H1 (cell line): ENCODE measurements around the gene GEMIN7. TPM values are rescaled to one million over a fixed set of nuclear protein-coding genes. Genes with fewer than 3 reads are reported as not detected.

ENCODE experiments used
- CTCF ChIA-PET: fragments of 300-600 bp; sonication (Branson Sonifier 250); formaldehyde crosslinking; loops from one replicate; lab custom pipeline; 2021; ENCODE audit not compliant: partially characterized antibody; lab: Charles Lee
- POLR2A ChIA-PET: fragments of 300-600 bp; sonication (Branson Sonifier 250); formaldehyde crosslinking; loops from one replicate; lab custom pipeline; 2021; ENCODE audit warnings: inconsistent platforms; ENCODE audit not compliant: partially characterized antibody; lab: Charles Lee
- DNase-seq, 2 experiments: peaks; one replicate each; pipeline versions ENCODE4 v3.0.0 to v3.0.0-alpha.2; 2010 to 2022; ENCODE audit warnings: low spot score in 2 of 2, low read depth in 1 of 2, mixed read lengths in 1 of 2
- FAIRE-seq: peaks from 2 replicates; lab custom pipeline; 2011; peaks lifted over from hg19 to GRCh38; lab: Jason Lieb, UNC
- H2AFZ ChIP-seq: 2 replicates; pipeline ENCODE4 v1.8.1; 2012; ENCODE audit warnings: low read length, inconsistent platforms
- H2AK5ac ChIP-seq: 2 replicates; pipeline ENCODE4 v1.6.1; 2013; ENCODE audit warnings: low read depth, low read length
- H2BK120ac ChIP-seq: replicated peaks from 2 replicates; pipeline ENCODE3; 2013; ENCODE audit warnings: low read depth, low read length, inconsistent platforms
- H2BK12ac ChIP-seq: 2 replicates; pipeline ENCODE4 v1.6.1; 2013; ENCODE audit warnings: low read depth, low read length
- H2BK15ac ChIP-seq: 2 replicates; pipeline ENCODE4 v1.6.1; 2013; ENCODE audit warnings: low read length
- H2BK20ac ChIP-seq: 2 replicates; pipeline ENCODE4 v1.6.1; 2013; ENCODE audit warnings: low read length
- H2BK5ac ChIP-seq: 2 replicates; pipeline ENCODE4 v1.6.1; 2013; ENCODE audit warnings: low read depth, low read length
- H3K14ac ChIP-seq: 2 replicates; pipeline ENCODE4 v1.6.1; 2013; ENCODE audit warnings: inconsistent platforms; ENCODE audit not compliant: insufficient read length
- H3K18ac ChIP-seq: 2 replicates; pipeline ENCODE4 v1.6.1; 2013; ENCODE audit warnings: low read length; ENCODE audit errors: extremely low read depth
- H3K23ac ChIP-seq: 2 replicates; pipeline ENCODE4 v1.6.1; 2013; ENCODE audit warnings: inconsistent platforms; ENCODE audit not compliant: insufficient read length
- H3K23me2 ChIP-seq: 2 replicates; pipeline ENCODE4 v1.6.1; 2013; ENCODE audit warnings: low read depth, low read length
- H3K27ac ChIP-seq: 2 replicates; pipeline ENCODE4 v1.6.1; 2011; ENCODE audit warnings: low read depth, low read length, inconsistent platforms
- H3K27me3 ChIP-seq, 4 experiments: replicated peaks in 1 of 4; 1 replicate in 1 of 4; 2 replicates in 3 of 4; pipeline versions ENCODE4 v1.6.1 to v1.8.1; 2011 to 2013; ENCODE audit warnings: low read length in 3 of 4, mild to moderate bottlenecking in 3 of 4, inconsistent platforms in 2 of 4, mixed read lengths in 2 of 4, moderate library complexity in 1 of 4; ENCODE audit not compliant: control insufficient read depth in 3 of 4, insufficient read depth in 3 of 4; ENCODE audit errors: extremely low read depth in 1 of 4
- H3K36me3 ChIP-seq, 4 experiments: 2 replicates each; pipeline versions ENCODE4 v1.6.1 to v1.8.1; 2011 to 2013; ENCODE audit warnings: mild to moderate bottlenecking in 4 of 4, low read length in 3 of 4, moderate library complexity in 2 of 4, control low read depth in 1 of 4, inconsistent platforms in 1 of 4; ENCODE audit not compliant: insufficient read depth in 4 of 4, control insufficient read depth in 2 of 4
- H3K4ac ChIP-seq: replicated peaks from 2 replicates; pipeline ENCODE3; 2013; ENCODE audit warnings: low read length, low read depth, mixed read lengths, inconsistent platforms; ENCODE audit not compliant: insufficient read length
- H3K4me1 ChIP-seq, 4 experiments: replicated peaks in 1 of 4; 1 replicate in 1 of 4; 2 replicates in 3 of 4; pipeline versions ENCODE4 v1.6.1 to v1.8.1; 2011 to 2013; ENCODE audit warnings: low read length in 3 of 4, inconsistent platforms in 2 of 4, mixed read lengths in 1 of 4; ENCODE audit not compliant: insufficient read depth in 4 of 4, control insufficient read depth in 3 of 4
- H3K4me2 ChIP-seq, 2 experiments: 2 replicates each; pipeline versions ENCODE4 v1.6.1 to v1.8.1; 2011 to 2013; ENCODE audit warnings: low read depth in 2 of 2, low read length in 2 of 2, control low read depth in 1 of 2, inconsistent platforms in 1 of 2, mild to moderate bottlenecking in 1 of 2; ENCODE audit not compliant: insufficient read depth in 1 of 2
- H3K4me3 ChIP-seq, 4 experiments: fragments of 200-600, 300-600 bp in 1 of 4; sonication (generic), shearing (Covaris generic), sonication (Bioruptor Twin) in 1 of 4; 2 replicates each; pipeline versions ENCODE4 v1.5.1 to v1.8.1; 2011 to 2016; ENCODE audit warnings: low read length in 4 of 4, low read depth in 3 of 4, control low read depth in 2 of 4, inconsistent platforms in 2 of 4, mild to moderate bottlenecking in 2 of 4, mixed read lengths in 1 of 4, moderate library complexity in 1 of 4; ENCODE audit not compliant: insufficient read depth in 2 of 4; ENCODE audit errors: extremely low read depth in 1 of 4
- H3K56ac ChIP-seq: replicated peaks from 2 replicates; pipeline ENCODE3; 2013; ENCODE audit warnings: low read depth, mild to moderate bottlenecking, mixed read lengths, low read length, inconsistent platforms; ENCODE audit not compliant: insufficient read length
- H3K79me1 ChIP-seq: 2 replicates; pipeline ENCODE4 v1.6.1; 2013; ENCODE audit warnings: low read depth, low read length, control low read depth
- H3K79me2 ChIP-seq, 2 experiments: 2 replicates each; pipeline versions ENCODE4 v1.6.1 to v1.8.1; 2012 to 2013; ENCODE audit warnings: low read length in 2 of 2, mild to moderate bottlenecking in 2 of 2, inconsistent platforms in 1 of 2; ENCODE audit not compliant: insufficient read depth in 2 of 2, control insufficient read depth in 1 of 2
- H3K9ac ChIP-seq, 4 experiments: replicated peaks in 1 of 4; 1 replicate in 1 of 4; 2 replicates in 3 of 4; pipeline versions ENCODE4 v1.6.1 to v1.8.1; 2011 to 2013; ENCODE audit warnings: low read depth in 3 of 4, low read length in 3 of 4, control low read depth in 2 of 4, mild to moderate bottlenecking in 2 of 4, moderate library complexity in 2 of 4, inconsistent platforms in 1 of 4; ENCODE audit errors: extremely low read depth in 1 of 4
- H3K9me3 ChIP-seq, 2 experiments: 2 replicates each; pipeline versions ENCODE4 v1.6.1 to v1.8.1; 2012 to 2013; ENCODE audit warnings: mild to moderate bottlenecking in 2 of 2, moderate library complexity in 2 of 2, control low read depth in 1 of 2, inconsistent platforms in 1 of 2, low read depth in 1 of 2, low read length in 1 of 2, mixed read lengths in 1 of 2; ENCODE audit not compliant: insufficient read depth in 2 of 2
- H4K20me1 ChIP-seq, 2 experiments: replicated peaks in 1 of 2; 2 replicates each; pipeline versions ENCODE3 to v1.8.1; 2011 to 2013; ENCODE audit warnings: inconsistent platforms in 2 of 2, low read length in 2 of 2, mild to moderate bottlenecking in 1 of 2; ENCODE audit not compliant: insufficient read depth in 2 of 2, control insufficient read depth in 1 of 2
- H4K5ac ChIP-seq: 2 replicates; pipeline ENCODE4 v1.6.1; 2013; ENCODE audit warnings: low read length, low read depth, mixed read lengths, inconsistent platforms; ENCODE audit not compliant: insufficient read length
- H4K8ac ChIP-seq: 2 replicates; pipeline ENCODE4 v1.8.0; 2013; ENCODE audit warnings: mild to moderate bottlenecking, moderate library complexity, low read length, inconsistent platforms; ENCODE audit not compliant: insufficient read depth; ENCODE audit errors: extremely low read depth
- H4K91ac ChIP-seq: replicated peaks from 2 replicates; pipeline ENCODE3; 2013; ENCODE audit warnings: low read length, mixed read lengths, inconsistent platforms; ENCODE audit not compliant: insufficient read length
- CREB1 ChIP-seq: IDR thresholded peaks from 2 replicates; pipeline ENCODE4 v1.6.1; 2012; ENCODE audit warnings: inconsistent platforms
- EP300 ChIP-seq, 2 experiments: IDR thresholded peaks; 1 replicate in 1 of 2; 2 replicates in 1 of 2; pipeline ENCODE4 v1.6.1; 2011 to 2012; ENCODE audit warnings: low read depth in 2 of 2, low read length in 2 of 2, mild to moderate bottlenecking in 2 of 2, borderline replicate concordance in 1 of 2, inconsistent platforms in 1 of 2, moderate library complexity in 1 of 2
- GABPA ChIP-seq: IDR thresholded peaks from 2 replicates; pipeline ENCODE4 v1.6.1; 2011; ENCODE audit warnings: mild to moderate bottlenecking, low read length, moderate library complexity, borderline replicate concordance; ENCODE audit not compliant: insufficient read depth
- HDAC2 ChIP-seq, 2 experiments: fragments of 300-600 bp in 1 of 2; sonication (generic) in 1 of 2; IDR thresholded peaks; 2 replicates each; pipeline ENCODE4 v1.6.1; 2011 to 2012; ENCODE audit warnings: low read depth in 2 of 2, low read length in 2 of 2, mild to moderate bottlenecking in 2 of 2, moderate library complexity in 2 of 2, borderline replicate concordance in 1 of 2, inconsistent platforms in 1 of 2
- KDM5A ChIP-seq: fragments of 200-600 bp; IDR thresholded peaks from 2 replicates; pipeline ENCODE4 v1.7.1; 2012; ENCODE audit warnings: mild to moderate bottlenecking, low read length, inconsistent platforms, mixed read lengths
- RXRA ChIP-seq: IDR thresholded peaks from 2 replicates; pipeline ENCODE4 v1.6.1; 2011; ENCODE audit warnings: low read depth, mild to moderate bottlenecking, low read length, moderate library complexity; ENCODE audit not compliant: insufficient read depth
- WGBS, 2 experiments: shearing (Covaris generic) in 1 of 2; methylation state at CpG; one replicate each; pipeline versions ENCODE4 v1.1.6 to v1.1.7; 2013 to 2015; ENCODE audit warnings: low lambda C conversion rate in 2 of 2, mixed read lengths in 2 of 2, inconsistent platforms in 1 of 2, low coverage in 1 of 2, missing lambda C conversion rate in 1 of 2; ENCODE audit not compliant: insufficient replicate concordance in 2 of 2, insufficient coverage in 1 of 2, insufficient read length in 1 of 2; ENCODE audit errors: extremely low coverage in 1 of 2, missing lambda C conversion rate in 1 of 2; 5-methylcytosine and 5-hydroxymethylcytosine counted together
- polyA plus RNA-seq, 7 experiments: library from polyadenylated mRNA; depleted of rRNA in 3 of 7; stranded (reverse) in 5 of 7; unstranded in 2 of 7; fragments of >200 nt in 5 of 7; fragments of 200-250 nt in 2 of 7; gene quantifications; 1 replicate in 5 of 7; 2 replicates in 1 of 7; 4 replicates in 1 of 7; pipeline versions ENCODE4 v1.2.1 to v1.2.3, GENCODE V29; 2011 to 2013; ENCODE audit warnings: missing spikeins in 2 of 7, mixed read lengths in 2 of 7
- total RNA-seq: library from RNA; stranded (reverse); fragmentation: NEBNext Ultra II Directional; extraction: Animal tissue kit (Norgen Biotek cat#: 25700); gene quantifications from 2 replicates; pipeline ENCODE4 v1.2.1, GENCODE V29; 2021
- TF ChIP-seq, protein P1 (sequence below), 3 experiments: IDR thresholded peaks; 1 replicate in 2 of 3; 2 replicates in 1 of 3; pipeline versions ENCODE4 v1.5.1 to v1.6.1; 2011; ENCODE audit warnings: low read length in 3 of 3, mild to moderate bottlenecking in 3 of 3, inconsistent platforms in 2 of 3, low read depth in 1 of 3, moderate library complexity in 1 of 3; ENCODE audit not compliant: insufficient read depth in 1 of 3; ENCODE audit errors: control extremely low read depth in 1 of 3
- TF ChIP-seq, protein P2 (sequence below): IDR thresholded peaks from 2 replicates; pipeline ENCODE4 v1.6.1; 2012; ENCODE audit warnings: low read length, inconsistent platforms

GEMIN7 gene
- total and polyA plus RNA-seq, 2 of the 8 experiments (the other 6 are each of a cell fraction or from before 2014, with no cell fraction given), result 48.0 to 91.6 TPM

DNA sequence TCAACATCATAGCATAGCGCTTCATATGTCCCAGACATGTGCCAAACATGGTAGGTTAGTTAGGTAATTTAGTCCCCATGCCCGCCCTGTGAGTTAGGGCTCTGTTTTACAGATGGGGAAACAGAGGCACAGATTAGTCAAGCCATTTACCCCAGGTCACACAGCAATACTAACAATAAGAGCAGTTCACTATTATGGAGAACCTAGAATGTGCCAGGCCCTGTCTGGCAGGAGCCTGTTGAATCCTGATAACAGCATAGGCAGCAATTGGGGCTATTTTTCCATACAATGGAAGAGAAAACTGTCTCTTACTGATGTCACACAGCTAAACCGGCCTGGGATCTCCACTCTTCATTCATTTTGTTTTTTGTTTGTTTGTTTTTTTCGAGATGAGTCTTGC, 7.4 kb downstream of the GEMIN7 start:
- Histone ChIP-seq H2BK5ac (no peak overlapping the region), H3K9me3 (no peaks in the 10 kb centered on the region), H3K23ac (no peak overlapping the region), H3K27me3 (no peaks in the 10 kb centered on the region), H4K5ac (no peak overlapping the region), H3K56ac (no peak overlapping the region), H2AFZ (no peak overlapping the region), H3K4me2 (no peak overlapping the region), H3K27ac (no peak overlapping the region), H3K9ac (no peak overlapping the region), H3K4ac (no peak overlapping the region), H3K18ac (no peak overlapping the region), H2BK15ac (no peak overlapping the region), H3K79me1 (peaks cover 12% of the 10 kb centered on the region), H3K14ac (no peak overlapping the region), H2BK12ac (no peak overlapping the region), H2BK20ac (no peak overlapping the region), H3K79me2 (peaks cover 5 to 39% of the 10 kb centered on the region in 2 experiments), H3K4me1 (peaks cover 2 to 15% (median 7%) of the 10 kb centered on the region in 4 experiments; a peak in 6 of 7 replicates), H3K36me3 (peaks cover 6 to 36% (median 8%) of the 10 kb centered on the region in 4 experiments; a peak in 5 of 8 replicates), H2BK120ac (no peak overlapping the region), H4K20me1 (peaks cover 2 to 5% of the 10 kb centered on the region in 2 experiments), H3K4me3 (no peak overlapping the region), H3K23me2 (peaks cover 6% of the 10 kb centered on the region), H2AK5ac (no peak overlapping the region), H4K91ac (no peak overlapping the region), H4K8ac (no peak overlapping the region)
- CTCF ChIA-PET, result interaction anchor here (2.7 kb wide), 1 partner anchor 39 kb away, joined by 13 read pairs; no protein-coding TSS in a partner anchor
- WGBS, 2 experiments, result 95% methylated on average over 4 of the region's 4 CpGs; no CpG with 5 or more reads in 1 of the 2 experiments
- no peak for FAIRE-seq
- no peak for DNase-seq
- POLR2A ChIA-PET, result interaction anchor here (1.0 to 1.7 kb wide), 7 partner anchors 8 to 50 kb away, joined by 3 to 5 read pairs (median 3); partner anchors contain the start of genes GEMIN7 and ZNF296
- TF ChIP-seq CREB1 (no peak), RXRA (no peak), HDAC2 (IDR thresholded peaks at IDR 0.05; ENCODE audit: borderline replicate concordance in 1 of 2, low read depth in 2 of 2, low read length in 2 of 2) (no peak), GABPA (no peak), EP300 (IDR thresholded peaks at IDR 0.05; ENCODE audit: borderline replicate concordance in 1 of 2, low read depth in 2 of 2, low read length in 2 of 2) (no peak), KDM5A (no peak)
- TF ChIP-seq, protein P1, sequence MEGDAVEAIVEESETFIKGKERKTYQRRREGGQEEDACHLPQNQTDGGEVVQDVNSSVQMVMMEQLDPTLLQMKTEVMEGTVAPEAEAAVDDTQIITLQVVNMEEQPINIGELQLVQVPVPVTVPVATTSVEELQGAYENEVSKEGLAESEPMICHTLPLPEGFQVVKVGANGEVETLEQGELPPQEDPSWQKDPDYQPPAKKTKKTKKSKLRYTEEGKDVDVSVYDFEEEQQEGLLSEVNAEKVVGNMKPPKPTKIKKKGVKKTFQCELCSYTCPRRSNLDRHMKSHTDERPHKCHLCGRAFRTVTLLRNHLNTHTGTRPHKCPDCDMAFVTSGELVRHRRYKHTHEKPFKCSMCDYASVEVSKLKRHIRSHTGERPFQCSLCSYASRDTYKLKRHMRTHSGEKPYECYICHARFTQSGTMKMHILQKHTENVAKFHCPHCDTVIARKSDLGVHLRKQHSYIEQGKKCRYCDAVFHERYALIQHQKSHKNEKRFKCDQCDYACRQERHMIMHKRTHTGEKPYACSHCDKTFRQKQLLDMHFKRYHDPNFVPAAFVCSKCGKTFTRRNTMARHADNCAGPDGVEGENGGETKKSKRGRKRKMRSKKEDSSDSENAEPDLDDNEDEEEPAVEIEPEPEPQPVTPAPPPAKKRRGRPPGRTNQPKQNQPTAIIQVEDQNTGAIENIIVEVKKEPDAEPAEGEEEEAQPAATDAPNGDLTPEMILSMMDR (IDR thresholded peaks at IDR 0.05; ENCODE audit: control extremely low read depth in 1 of 3, insufficient read depth in 1 of 3, low read depth in 1 of 3, low read length in 3 of 3), result no peak
- TF ChIP-seq, protein P2, sequence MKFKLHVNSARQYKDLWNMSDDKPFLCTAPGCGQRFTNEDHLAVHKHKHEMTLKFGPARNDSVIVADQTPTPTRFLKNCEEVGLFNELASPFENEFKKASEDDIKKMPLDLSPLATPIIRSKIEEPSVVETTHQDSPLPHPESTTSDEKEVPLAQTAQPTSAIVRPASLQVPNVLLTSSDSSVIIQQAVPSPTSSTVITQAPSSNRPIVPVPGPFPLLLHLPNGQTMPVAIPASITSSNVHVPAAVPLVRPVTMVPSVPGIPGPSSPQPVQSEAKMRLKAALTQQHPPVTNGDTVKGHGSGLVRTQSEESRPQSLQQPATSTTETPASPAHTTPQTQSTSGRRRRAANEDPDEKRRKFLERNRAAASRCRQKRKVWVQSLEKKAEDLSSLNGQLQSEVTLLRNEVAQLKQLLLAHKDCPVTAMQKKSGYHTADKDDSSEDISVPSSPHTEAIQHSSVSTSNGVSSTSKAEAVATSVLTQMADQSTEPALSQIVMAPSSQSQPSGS, result no peak
